GM19193 (cell line): ENCODE data around the gene ASB6.

Experiments used
- POLR2A ChIP-seq: IDR thresholded peaks from 4 replicates; pipeline ENCODE4 v1.6.1; 2011; ENCODE audit not compliant: insufficient read depth, insufficient read length; ENCODE audit errors: extremely low read depth

The ASB6 gene

GRCh38 chr9:129596541-129597331 is 45.2 kb downstream of the ASB6 start:
- TF ChIP-seq POLR2A: no peak

DNA sequence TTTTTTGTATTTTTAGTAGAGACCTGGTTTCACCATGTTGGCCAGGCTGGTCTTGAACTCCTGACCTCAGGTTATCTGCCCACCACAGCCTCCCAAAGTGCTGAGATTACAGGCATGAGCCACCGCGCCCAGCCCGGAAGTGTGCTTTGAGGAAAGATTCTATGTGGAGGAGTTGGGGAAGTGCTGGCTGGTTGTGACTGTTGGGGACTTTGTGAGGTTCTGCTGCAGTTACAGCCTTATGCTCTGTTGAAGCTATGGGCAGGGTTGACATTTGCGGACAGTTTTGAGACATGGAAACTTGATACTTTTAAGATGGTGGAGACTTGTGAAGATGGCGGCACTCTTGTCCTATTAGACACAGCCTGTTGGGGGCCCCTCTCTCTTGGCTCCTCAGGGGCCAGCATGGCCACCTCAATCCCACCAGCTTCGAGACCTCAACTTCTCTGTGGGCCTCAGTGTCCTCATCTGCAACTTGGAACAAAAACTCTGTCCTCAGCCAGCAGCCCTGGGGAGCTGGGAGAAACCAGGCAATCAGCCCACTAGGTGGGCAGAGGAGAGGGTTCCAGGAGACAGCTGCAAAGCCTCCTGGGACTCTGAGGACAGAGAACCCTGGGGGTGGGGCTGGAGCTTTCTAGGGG is 45.9 kb downstream of the ASB6 start:
- no peak for TF ChIP-seq POLR2A

- TF ChIP-seq POLR2A: no peak
These were observed 46.6 kb downstream of the ASB6 start for GRCh38 chr9:129595311-129595741.

DNA sequence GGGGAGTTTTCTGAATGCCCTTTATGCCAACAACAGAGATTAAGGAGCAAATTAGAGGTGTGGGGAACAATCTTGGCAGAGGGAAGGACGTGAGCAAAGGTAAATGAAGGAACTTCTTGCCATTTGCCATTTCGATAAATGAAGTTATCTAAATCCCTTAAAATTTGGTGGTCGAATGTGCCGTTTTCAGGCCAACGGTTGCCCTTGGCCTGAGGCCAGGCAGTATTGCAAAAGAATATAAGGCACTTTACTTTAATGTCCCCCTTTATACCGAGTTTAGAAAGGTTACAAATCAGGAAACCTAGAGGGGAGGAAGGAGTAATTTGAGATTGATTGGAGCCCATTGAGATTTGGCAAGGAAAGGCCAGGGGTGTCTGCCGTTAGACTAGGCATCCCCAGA is 47.3 kb downstream of the ASB6 start:
- TF ChIP-seq POLR2A: no peak

- TF ChIP-seq POLR2A: no peak
These were observed 50.0 kb downstream of the ASB6 start for GRCh38 chr9:129591916-129592315.

GRCh38 chr9:129590466-129590865 is 51.5 kb downstream of the ASB6 start:
- no peak for TF ChIP-seq POLR2A

DNA sequence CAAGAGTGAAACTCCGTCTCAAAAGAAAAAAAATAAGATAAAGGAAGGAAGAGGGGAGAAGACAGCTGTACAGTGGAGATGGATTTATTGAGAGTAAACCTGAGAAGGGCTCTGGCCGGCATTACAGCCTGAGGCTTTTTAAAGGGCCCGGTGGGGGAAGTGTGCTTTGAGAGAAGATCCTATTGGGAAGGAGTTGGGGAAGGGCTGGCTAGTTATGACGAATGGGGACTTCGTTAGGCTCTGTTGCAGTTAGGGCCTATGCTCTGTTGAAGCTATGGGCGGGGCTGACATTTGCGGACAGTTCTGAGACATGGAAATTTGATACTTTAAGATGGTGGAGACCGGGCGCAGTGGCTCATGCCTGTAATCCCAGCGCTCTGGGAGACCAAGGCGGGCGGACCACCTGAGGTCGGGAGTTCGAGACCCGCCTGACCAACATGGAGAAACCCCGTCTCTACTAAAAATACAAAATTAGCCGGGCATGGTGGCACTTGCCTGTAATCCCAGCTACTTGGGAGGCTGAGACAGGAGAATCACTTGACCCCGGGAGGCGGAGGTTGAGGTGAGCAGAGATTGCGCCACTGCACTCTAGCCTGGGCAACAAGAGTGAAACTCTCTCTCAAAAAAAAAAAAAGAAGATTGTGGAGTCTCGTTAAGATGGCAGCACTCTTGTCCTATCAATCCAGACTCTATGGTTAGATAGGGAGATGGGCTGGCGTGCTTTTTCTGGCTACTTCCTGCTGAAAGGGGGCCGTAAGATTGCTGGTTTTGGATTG is 54.3 kb downstream of the ASB6 start:
- no peak for TF ChIP-seq POLR2A

GRCh38 chr9:129586685-129587084 is 55.3 kb downstream of the ASB6 start:
- TF ChIP-seq POLR2A: no peak

DNA sequence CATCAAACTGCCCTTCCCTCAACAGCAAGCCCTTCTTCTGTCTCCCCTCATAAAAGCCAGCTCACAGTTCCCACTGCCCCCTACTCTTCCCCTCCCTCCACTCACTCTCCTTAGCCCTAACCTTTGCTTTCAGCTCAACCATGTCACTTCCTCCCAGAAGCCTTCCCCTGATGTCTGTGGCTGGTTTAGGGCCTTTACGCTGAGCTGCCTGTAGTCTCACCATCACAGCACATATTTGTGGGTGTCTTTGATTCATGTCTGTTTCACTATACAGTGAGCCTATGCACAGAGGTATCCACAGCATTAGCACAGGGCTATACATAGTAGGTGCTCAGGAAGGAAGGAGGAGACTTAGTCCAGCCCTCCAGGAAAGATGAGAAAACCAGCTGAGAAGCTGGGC is 55.7 kb downstream of the ASB6 start:
- no peak for TF ChIP-seq POLR2A

- no peak for TF ChIP-seq POLR2A
These were observed 56.6 kb downstream of the ASB6 start for GRCh38 chr9:129585352-129585751.
